ENCODE measurements around the gene SVIP.

Gene SVIP

DNA sequence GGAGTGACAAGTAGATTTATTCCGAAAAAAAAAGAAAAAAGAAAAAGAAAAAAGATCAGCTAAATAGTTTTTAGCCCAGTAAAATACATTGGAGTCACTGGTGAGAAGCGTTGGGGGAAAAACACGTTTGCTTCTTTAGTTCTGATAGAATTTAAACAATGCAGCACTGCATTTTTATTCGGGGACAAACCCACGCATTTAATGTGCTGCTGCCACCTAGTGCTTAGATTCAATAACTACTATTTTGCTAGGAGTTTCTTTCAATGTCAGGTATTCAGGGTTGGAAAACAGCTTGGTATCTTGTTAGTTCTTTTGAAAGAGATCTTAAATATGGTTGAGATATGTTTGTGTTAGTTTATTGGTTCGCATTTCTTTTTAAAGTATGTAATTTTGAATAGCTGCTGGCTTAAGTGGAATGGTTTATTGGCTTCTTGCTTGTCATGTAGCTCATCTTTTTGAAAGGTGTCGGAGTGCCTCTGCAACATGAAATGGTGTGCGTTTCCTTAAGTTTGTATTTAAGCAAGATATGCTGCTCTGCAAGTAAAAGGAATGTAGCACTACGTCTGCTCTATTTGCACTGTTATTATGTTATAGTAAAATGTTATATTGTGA, 41.9 kb downstream of the SVIP start:
- peak; percentile 54 for DNase-seq

DNA sequence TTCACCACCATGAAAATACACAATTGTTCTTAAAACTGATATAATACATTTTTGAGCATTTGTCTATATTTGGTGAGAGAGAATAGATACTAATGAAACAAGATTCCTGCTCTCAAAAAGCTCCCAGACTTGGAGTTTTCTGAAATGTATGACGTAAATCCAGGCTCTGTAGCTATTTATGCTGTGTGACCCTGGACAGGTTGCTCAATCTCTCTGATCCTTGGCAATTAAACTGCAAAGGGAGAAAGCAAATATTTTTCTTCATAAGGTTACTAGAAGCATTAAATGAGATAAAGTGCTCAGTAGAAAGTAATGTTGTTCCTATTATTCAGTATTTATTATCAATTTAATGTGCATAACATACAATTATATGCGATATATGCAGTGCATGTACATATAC, 42.5 kb downstream of the SVIP start:
- DNase-seq, result no peak

DNA sequence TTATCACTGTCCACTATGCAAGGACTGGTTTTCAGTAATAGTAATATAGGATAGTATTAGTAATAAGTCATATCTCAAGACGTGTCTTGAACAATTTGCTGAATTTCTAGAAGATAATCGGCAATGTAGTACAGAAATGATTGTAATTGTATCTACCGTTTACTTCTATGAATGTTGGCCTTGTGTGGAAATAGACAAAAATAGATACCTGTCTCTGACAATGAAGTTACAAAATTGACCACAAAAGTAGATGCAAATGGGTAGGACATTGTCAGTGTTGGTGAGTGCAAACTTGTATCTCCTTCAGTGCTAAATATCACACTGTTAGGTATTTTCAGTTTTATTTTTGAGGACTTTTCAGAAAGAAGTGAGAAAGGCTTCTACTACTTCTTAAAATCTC, 43.1 kb downstream of the SVIP start:
- no peak for DNase-seq

DNA sequence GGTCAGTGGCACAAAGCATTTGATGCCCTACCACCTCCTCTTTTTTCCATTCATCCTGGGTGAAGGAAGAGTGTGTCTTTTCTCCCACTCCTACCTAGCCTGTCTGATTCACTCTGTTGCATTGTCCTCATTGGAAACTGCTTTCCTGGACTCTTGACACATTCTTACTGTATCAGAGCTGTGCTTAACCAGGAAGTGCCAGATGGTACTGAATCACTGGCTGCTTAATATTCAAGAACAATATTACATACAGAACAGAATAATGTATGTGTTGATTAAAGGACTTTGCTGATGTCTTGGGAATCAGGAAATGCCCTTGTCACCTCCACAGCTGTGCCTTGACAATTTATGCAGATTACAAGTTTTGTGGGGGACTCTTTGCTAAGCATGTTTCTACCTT, 44.4 kb downstream of the SVIP start:
- DNase-seq, result no peak

DNA sequence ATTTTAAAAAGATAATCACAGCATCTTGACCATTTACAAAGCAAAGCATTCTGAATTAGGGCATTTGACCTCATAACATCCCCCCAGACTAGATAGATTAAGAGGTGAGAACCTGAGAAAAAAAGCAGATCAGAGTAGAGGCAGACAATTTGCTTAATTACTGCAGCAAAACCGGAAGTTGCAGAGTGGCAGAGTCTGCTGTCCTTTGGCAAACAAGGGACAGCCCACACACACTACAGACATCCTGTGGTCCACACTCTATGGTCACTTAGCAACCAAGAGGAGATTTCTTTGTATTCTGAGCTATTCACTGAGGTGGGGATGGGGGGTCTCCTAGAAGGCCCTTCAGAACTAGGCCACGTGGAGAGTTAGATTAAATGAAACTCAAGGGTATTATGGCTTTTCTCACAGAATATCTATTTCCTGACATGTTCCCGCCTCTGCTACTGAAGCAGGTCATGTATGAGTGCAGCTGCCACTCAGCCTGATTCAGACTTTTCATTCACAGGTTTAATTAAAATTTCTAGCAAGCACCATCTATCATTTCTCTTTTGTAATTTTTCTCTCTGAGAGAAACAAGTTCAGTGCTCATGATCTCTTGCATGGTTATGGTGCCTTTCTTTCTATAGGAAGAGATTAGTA, 48.5 kb downstream of the SVIP start:
- DNase-seq, result no peak

DNA sequence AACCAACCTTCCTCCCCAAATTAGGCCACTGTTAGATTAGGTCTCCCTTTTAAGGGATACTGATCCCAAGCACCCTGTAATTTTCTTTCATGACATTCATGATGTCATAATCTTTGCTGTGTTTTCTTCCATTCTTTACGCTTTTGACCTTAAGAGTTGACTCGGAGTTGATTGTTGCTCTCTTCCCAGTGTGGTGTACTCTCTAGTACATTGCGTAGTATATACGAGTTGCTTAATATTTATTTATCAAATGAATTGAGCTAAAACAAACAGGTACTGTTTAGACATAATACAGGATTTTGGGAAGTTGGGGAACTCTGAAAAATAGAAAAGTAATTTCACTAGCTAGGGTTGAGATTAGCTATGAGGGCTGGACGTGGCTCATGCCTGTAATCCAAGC, 49.8 kb downstream of the SVIP start:
- no peak for DNase-seq

DNA sequence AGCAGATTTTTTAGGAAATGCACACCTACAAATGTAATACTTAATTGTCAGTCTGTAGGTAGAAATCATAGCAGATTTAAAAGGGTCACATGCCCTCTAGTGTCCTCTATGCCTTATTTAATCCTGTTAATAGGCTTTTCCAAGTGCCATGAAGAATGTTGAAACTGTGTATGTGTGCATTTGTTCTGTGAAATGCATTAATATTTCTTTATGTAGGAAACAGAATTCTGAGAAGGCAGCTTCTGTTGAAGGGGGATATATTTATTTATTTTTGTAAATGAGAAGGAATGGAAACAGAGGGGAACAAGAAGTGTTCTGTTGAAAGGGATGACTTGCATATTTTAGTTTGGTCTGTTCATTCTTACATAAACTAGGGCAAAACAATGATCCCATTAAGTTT, 51.0 kb downstream of the SVIP start:
- no peak for DNase-seq

DNA sequence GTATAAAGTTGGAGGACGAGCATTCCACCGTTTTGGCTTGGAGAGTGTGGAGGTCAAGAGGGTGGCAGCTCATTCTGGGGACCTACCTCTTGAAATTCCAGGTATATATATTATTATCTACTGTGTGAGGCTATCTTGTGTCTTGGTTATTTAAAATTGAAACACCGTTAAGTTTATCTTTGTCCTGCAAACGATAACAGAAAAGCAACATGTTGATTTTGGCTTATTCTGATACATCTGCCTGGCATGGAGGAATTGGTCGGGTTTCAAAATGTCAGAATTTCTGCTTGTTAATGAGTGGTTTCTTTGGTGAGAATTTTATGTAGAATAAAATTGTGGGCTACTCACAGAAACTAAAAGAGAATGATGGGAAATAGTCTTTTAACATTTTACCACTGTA, 54.4 kb downstream of the SVIP start:
- DNase-seq, result no peak

DNA sequence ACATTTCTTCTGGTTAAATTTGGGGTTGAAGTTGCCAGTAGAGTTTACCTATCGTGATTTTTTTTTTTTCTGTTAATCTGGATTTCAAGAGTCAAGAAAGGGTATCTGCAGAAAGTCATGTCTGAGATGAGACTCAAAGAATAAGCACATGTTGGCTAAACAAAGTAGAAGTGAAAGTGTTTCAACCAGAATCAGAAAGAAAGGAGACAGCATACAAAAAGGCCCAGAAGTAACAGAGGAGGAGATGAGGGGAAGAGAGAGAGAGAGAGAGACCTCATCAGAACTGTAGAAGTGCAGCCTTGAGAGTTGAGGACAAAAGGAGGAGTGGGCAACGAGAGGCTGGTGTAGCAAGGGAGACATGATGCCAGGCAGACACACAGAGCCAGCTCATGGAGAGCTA, 54.9 kb downstream of the SVIP start:
- no peak for DNase-seq

DNA sequence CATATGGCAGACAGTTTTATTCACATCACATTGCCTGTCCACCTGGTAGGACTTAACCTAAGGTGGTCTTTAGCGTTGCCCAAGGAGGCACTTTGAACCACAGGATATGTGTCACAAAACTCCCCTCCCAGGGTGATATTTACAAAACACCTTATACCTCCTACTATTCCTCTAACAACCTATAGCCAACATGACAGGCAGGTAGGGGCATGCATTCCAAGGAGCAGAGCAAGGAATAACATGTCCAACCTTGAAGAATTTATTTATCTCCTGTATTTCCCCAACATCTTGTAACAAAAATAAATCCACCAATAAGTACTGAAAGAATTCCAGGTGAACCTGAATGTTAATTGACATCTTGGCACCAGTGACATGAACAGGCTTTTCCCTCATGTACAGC, 60.5 kb downstream of the SVIP start:
- no peak for DNase-seq
